ENCODE data around the gene CALN1.
"Not testable (repeated sequence)": the region's sequence is repeated elsewhere in the genome, so short reads cannot be mapped to it uniquely, and the experiment has no call there.

CALN1 gene

DNA sequence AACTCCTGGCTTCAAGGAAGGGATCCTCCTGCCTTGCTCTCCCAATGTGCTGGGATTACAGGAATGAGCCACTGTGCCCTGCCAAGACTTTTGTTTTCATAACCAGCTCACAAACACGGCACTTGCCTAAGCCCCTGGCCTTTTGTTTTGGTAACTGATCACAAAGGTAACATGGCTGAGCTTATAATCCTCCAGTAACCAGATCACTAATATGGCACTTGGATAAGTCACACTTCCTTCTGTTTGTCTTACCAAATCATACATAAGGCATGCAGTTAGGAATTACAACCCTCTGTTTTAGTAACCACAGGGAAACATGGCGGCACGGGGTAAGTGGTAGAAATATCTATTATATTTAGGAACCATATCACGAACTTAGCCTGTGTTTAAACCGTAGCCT, 577.1 kb downstream of the CALN1 start:
- no peak for TF ChIP-seq CTCF (IDR thresholded peaks at IDR 0.05; ENCODE audit: insufficient read depth, low read depth, low read length, missing control alignments)
- no peak overlapping the region for H3K4me3 ChIP-seq (ENCODE audit: low read depth, low read length)
- no peak for DNase-seq (ENCODE audit: low read depth)

DNA sequence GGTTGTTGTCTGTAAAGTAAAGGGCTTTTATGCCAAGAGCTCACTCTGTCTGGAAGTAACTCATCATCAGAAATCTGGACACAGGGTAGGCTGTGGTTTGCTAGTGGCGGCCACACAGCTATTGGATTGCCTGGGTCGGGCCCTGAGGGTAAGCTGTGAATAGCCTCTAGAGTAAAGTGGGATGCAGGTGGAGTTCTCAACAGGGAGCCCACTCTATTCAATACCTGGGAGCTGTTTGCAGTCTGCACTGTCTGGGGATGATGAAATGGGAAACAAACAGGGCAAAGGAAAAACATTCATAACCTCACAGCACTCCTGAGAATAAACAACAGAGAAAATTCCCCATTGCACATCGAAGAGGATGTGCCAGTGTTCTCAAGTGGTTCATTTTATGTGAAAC, 582.6 kb downstream of the CALN1 start:
- H3K4me3 ChIP-seq (ENCODE audit: low read depth, low read length), result no peak overlapping the region
- DNase-seq (ENCODE audit: low read depth), result no peak
- no peak for TF ChIP-seq CTCF (IDR thresholded peaks at IDR 0.05; ENCODE audit: insufficient read depth, low read depth, low read length, missing control alignments)

- no peak overlapping the region for H3K4me3 ChIP-seq (ENCODE audit: low read depth, low read length)
- TF ChIP-seq CTCF (IDR thresholded peaks at IDR 0.05; ENCODE audit: insufficient read depth, low read depth, low read length, missing control alignments), result no peak
- DNase-seq (ENCODE audit: low read depth), result no peak
These were observed 583.8 kb downstream of the CALN1 start for GRCh38 chr7:71828361-71828760.

GRCh38 chr7:71826141-71826540, 586.0 kb downstream of the CALN1 start:
- no peak for DNase-seq (ENCODE audit: low read depth)
- no peak for TF ChIP-seq CTCF (IDR thresholded peaks at IDR 0.05; ENCODE audit: insufficient read depth, low read depth, low read length, missing control alignments)
- H3K4me3 ChIP-seq (ENCODE audit: low read depth, low read length), result no peak overlapping the region

GRCh38 chr7:71824006-71824760, 588.0 kb downstream of the CALN1 start:
- DNase-seq (ENCODE audit: low read depth), result no peak
- TF ChIP-seq CTCF (IDR thresholded peaks at IDR 0.05; ENCODE audit: insufficient read depth, low read depth, low read length, missing control alignments), result no peak

DNA sequence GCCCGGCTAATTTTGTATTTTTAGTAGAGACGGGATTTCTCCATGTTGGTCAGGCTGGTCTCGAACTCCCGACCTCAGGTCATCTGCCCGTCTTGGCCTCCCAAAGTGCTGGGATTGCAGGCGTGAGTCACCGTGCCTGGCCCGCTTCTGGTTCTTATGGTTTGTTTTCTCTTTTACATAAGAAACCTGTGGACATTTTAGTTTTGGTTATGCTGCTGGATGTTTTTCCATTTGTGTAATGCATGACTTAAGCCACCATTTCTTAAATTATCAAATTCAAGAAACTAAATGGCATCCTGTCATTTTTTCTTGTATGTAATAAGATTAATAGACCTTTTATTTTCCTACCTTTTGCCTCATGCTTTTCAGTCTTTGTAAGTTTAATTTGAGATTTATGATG, 589.7 kb downstream of the CALN1 start:
- DNase-seq (ENCODE audit: low read depth); H3K4me3 ChIP-seq (ENCODE audit: low read depth, low read length): not testable (repeated sequence)

More at GRCh38 chr7:71824006-71824760, 588.0 kb downstream of the CALN1 start:
- no peak overlapping the region for H3K4me3 ChIP-seq (ENCODE audit: low read depth, low read length)

DNA sequence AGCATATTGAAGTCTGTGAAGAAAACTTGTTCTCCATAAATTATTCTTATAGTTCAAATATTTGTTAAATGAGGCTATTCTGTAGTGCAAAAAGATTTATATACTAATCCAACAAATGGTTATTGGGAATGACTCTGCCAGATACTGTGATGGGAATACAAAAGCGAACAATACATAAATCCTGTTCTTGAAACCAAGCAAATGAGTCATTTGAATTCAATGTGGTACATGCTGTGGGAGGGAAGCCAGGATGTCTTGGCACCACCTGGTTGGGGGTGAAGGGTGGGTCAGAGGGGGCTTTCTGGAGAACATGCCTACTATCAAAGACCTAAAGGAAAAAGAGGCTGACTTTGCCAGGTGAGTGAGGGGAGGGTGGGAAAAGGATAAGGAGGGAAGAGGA, 594.2 kb downstream of the CALN1 start:
- no peak for TF ChIP-seq CTCF (IDR thresholded peaks at IDR 0.05; ENCODE audit: insufficient read depth, low read depth, low read length, missing control alignments)
- no peak overlapping the region for H3K4me3 ChIP-seq (ENCODE audit: low read depth, low read length)
- DNase-seq (ENCODE audit: low read depth), result no peak
